Fibroblast of the aortic adventitia (primary cell): ENCODE data around the gene RPS21. TPM values are rescaled to one million over a fixed set of nuclear protein-coding genes. Genes with fewer than 3 reads are reported as not detected.

Experiments
- DNase-seq: peaks from one replicate; pipeline ENCODE4 v3.0.0-alpha.2; 2010; ENCODE audit warnings: low read depth
- H3K4me3 ChIP-seq: 2 replicates; pipeline ENCODE4 v1.5.1; 2011; ENCODE audit warnings: low read depth, mild to moderate bottlenecking, control low read depth, low read length, moderate library complexity
- CTCF ChIP-seq: IDR thresholded peaks from 2 replicates; pipeline ENCODE4 v1.5.1; 2011; ENCODE audit warnings: mild to moderate bottlenecking, low read length, control low read depth, inconsistent platforms; ENCODE audit not compliant: insufficient read depth
- total RNA-seq: library from RNA; depleted of rRNA; stranded (reverse); fragments of >200 nt; gene quantifications from 2 replicates; pipeline ENCODE4 v1.2.3, GENCODE V29; 2012; ENCODE audit warnings: low replicate concordance

The RPS21 gene
- total RNA-seq, 1 donor: 1,887 TPM

- TF ChIP-seq CTCF: no peak
- no peak for DNase-seq
- no peak overlapping the region for H3K4me3 ChIP-seq
Observed at GRCh38 chr20:62413025-62413570, 26.2 kb downstream of the RPS21 start.

- H3K4me3 ChIP-seq: no peak overlapping the region
- DNase-seq: no peak
- TF ChIP-seq CTCF: no peak
Observed at GRCh38 chr20:62413896-62414481, 27.1 kb downstream of the RPS21 start.

- no peak for DNase-seq
- no peak for TF ChIP-seq CTCF
- no peak overlapping the region for H3K4me3 ChIP-seq
Observed at GRCh38 chr20:62415354-62416111, 28.6 kb downstream of the RPS21 start.

- H3K4me3 ChIP-seq: no peak overlapping the region
- TF ChIP-seq CTCF: no peak
- DNase-seq: no peak
Observed at GRCh38 chr20:62416651-62417637, 30.0 kb downstream of the RPS21 start.

- TF ChIP-seq CTCF: no peak
- no peak overlapping the region for H3K4me3 ChIP-seq
- DNase-seq: no peak
Observed at GRCh38 chr20:62417981-62418708, 31.2 kb downstream of the RPS21 start.
